HCT116 (cell line): ENCODE data around the gene KRT13.

Source experiments
- CEBPB ChIP-seq: IDR thresholded peaks from 2 replicates; pipeline ENCODE4 v1.6.1; 2012; ENCODE audit warnings: low read depth
- ELF1 ChIP-seq: IDR thresholded peaks from 2 replicates; pipeline ENCODE4 v1.6.1; 2012; ENCODE audit warnings: low read depth, borderline replicate concordance
- EZH2 ChIP-seq: fragments of 200-600 bp; sonication (generic); IDR thresholded peaks from 2 replicates; pipeline ENCODE4 v1.6.1; 2017; ENCODE audit warnings: antibody characterized with exemption, mixed run types
- EZH2phosphoT487 ChIP-seq: fragments of 200-600 bp; IDR thresholded peaks from 2 replicates; pipeline ENCODE4 v1.6.1; 2018; ENCODE audit warnings: antibody characterized with exemption, borderline replicate concordance
- JUND ChIP-seq: IDR thresholded peaks from 2 replicates; pipeline ENCODE4 v1.6.1; 2012
- MAX ChIP-seq: IDR thresholded peaks from 2 replicates; pipeline ENCODE4 v1.6.1; 2012
- POLR2A ChIP-seq: IDR thresholded peaks from 2 replicates; pipeline ENCODE4 v1.7.0; 2011; ENCODE audit warnings: borderline replicate concordance; ENCODE audit not compliant: insufficient read depth, insufficient read length; ENCODE audit errors: extremely low read depth
- POLR2AphosphoS5 ChIP-seq: IDR thresholded peaks from 2 replicates; pipeline ENCODE4 v1.6.1; 2011; ENCODE audit warnings: mild to moderate bottlenecking, low read depth, low read length, moderate library complexity
- RAD21 ChIP-seq: IDR thresholded peaks from 2 replicates; pipeline ENCODE4 v1.6.1; 2012; ENCODE audit warnings: low read depth, mild to moderate bottlenecking
- SRF ChIP-seq: IDR thresholded peaks from 2 replicates; pipeline ENCODE4 v1.6.1; 2012; ENCODE audit warnings: low read depth
- YY1 ChIP-seq: IDR thresholded peaks from 2 replicates; pipeline ENCODE4 v1.6.1; 2011; ENCODE audit warnings: low read length, low read depth, moderate library complexity, mild to moderate bottlenecking; ENCODE audit not compliant: insufficient replicate concordance; ENCODE audit errors: extremely low read depth
- TF ChIP-seq, protein P1 (sequence below), 3 experiments: fragments of 200-600 bp in 1 of 3; sonication (generic) in 1 of 3; IDR thresholded peaks in 2 of 3; conservative IDR thresholded peaks in 1 of 3; 2 replicates each; pipeline ENCODE4 v1.5.1; 2012 to 2017; ENCODE audit warnings: low read depth in 2 of 3, low read length in 2 of 3, antibody characterized with exemption in 1 of 3, borderline replicate concordance in 1 of 3, control low read depth in 1 of 3, mild to moderate bottlenecking in 1 of 3, mixed read lengths in 1 of 3, mixed run types in 1 of 3, moderate library complexity in 1 of 3; ENCODE audit not compliant: insufficient read depth in 1 of 3
- TF ChIP-seq, protein P2 (sequence below): IDR thresholded peaks from 2 replicates; pipeline ENCODE4 v1.6.1; 2012

- TF ChIP-seq EZH2 (no peak), SRF (no peak), POLR2AphosphoS5 (no peak), CEBPB (no peak), POLR2A (no peak), ELF1 (no peak), JUND (no peak), RAD21 (no peak), YY1 (no peak), MAX (no peak), EZH2phosphoT487 (no peak)
- TF ChIP-seq, protein P1, sequence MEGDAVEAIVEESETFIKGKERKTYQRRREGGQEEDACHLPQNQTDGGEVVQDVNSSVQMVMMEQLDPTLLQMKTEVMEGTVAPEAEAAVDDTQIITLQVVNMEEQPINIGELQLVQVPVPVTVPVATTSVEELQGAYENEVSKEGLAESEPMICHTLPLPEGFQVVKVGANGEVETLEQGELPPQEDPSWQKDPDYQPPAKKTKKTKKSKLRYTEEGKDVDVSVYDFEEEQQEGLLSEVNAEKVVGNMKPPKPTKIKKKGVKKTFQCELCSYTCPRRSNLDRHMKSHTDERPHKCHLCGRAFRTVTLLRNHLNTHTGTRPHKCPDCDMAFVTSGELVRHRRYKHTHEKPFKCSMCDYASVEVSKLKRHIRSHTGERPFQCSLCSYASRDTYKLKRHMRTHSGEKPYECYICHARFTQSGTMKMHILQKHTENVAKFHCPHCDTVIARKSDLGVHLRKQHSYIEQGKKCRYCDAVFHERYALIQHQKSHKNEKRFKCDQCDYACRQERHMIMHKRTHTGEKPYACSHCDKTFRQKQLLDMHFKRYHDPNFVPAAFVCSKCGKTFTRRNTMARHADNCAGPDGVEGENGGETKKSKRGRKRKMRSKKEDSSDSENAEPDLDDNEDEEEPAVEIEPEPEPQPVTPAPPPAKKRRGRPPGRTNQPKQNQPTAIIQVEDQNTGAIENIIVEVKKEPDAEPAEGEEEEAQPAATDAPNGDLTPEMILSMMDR (IDR thresholded peaks at IDR 0.05 in 2 of 3, conservative IDR thresholded peaks at IDR 0.05 in 1 of 3; ENCODE audit: borderline replicate concordance in 1 of 3, insufficient read depth in 1 of 3, low read depth in 2 of 3, low read length in 2 of 3): no peak
- TF ChIP-seq, protein P2, sequence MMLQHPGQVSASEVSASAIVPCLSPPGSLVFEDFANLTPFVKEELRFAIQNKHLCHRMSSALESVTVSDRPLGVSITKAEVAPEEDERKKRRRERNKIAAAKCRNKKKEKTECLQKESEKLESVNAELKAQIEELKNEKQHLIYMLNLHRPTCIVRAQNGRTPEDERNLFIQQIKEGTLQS: no peak
Measured at GRCh38 chr17:41531993-41532392, 26.6 kb upstream of the KRT13 start.
